Uterus (tissue), 2 donors: ENCODE data around the gene KIF1A.

ENCODE experiments used
- POLR2A ChIP-seq, 2 donors: fragments of 450-650 bp; IDR thresholded peaks; one replicate each; pipeline ENCODE4 v1.6.1; 2016; ENCODE audit warnings: antibody characterized with exemption in 2 of 2, mild to moderate bottlenecking in 1 of 2, moderate library complexity in 1 of 2
- TF ChIP-seq, protein P1 (sequence below), 4 experiments: fragments of 200-600 bp in 2 of 4; fragments of 450-650 bp in 2 of 4; sonication (generic) in 2 of 4; IDR thresholded peaks; one replicate each; pipeline ENCODE4 v1.5.1; 2016 to 2019; ENCODE audit warnings: antibody characterized with exemption in 4 of 4, mild to moderate bottlenecking in 2 of 4, moderate library complexity in 1 of 4

- TF ChIP-seq, protein P1, sequence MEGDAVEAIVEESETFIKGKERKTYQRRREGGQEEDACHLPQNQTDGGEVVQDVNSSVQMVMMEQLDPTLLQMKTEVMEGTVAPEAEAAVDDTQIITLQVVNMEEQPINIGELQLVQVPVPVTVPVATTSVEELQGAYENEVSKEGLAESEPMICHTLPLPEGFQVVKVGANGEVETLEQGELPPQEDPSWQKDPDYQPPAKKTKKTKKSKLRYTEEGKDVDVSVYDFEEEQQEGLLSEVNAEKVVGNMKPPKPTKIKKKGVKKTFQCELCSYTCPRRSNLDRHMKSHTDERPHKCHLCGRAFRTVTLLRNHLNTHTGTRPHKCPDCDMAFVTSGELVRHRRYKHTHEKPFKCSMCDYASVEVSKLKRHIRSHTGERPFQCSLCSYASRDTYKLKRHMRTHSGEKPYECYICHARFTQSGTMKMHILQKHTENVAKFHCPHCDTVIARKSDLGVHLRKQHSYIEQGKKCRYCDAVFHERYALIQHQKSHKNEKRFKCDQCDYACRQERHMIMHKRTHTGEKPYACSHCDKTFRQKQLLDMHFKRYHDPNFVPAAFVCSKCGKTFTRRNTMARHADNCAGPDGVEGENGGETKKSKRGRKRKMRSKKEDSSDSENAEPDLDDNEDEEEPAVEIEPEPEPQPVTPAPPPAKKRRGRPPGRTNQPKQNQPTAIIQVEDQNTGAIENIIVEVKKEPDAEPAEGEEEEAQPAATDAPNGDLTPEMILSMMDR (IDR thresholded peaks at IDR 0.05) = no peak
- TF ChIP-seq POLR2A (IDR thresholded peaks at IDR 0.05) = no peak
Observed at GRCh38 chr2:240812301-240812680, 7.7 kb downstream of the KIF1A start.
